Type B pancreatic cell (in vitro differentiated cells): ENCODE results near the gene MICALL1. TPM values are rescaled to one million over a fixed set of nuclear protein-coding genes. Genes with fewer than 3 reads are reported as not detected.
"Not testable (repeated sequence)": the region's sequence is repeated elsewhere in the genome, so short reads cannot be mapped to it uniquely, and the experiment has no call there.

Experiments used
- DNase-seq: peaks from one replicate; pipeline ENCODE4 v3.0.0; 2021; ENCODE audit warnings: mixed read lengths; ENCODE audit not compliant: unreplicated experiment; ENCODE audit errors: extremely low spot score
- H3K27ac Mint-ChIP-seq: 2 replicates; pipeline ENCODE4 v1.8.0; 2021; ENCODE audit warnings: mild to moderate bottlenecking, mixed read lengths
- H3K27me3 Mint-ChIP-seq: 2 replicates; pipeline ENCODE4 v1.8.0; 2021; ENCODE audit warnings: mixed read lengths
- H3K36me3 Mint-ChIP-seq: 2 replicates; pipeline ENCODE4 v1.8.0; 2021; ENCODE audit warnings: mixed read lengths
- H3K4me1 Mint-ChIP-seq: one replicate; pipeline ENCODE4 v1.8.0; 2021; ENCODE audit warnings: mixed read lengths; ENCODE audit not compliant: unreplicated experiment
- H3K4me3 Mint-ChIP-seq: 2 replicates; pipeline ENCODE4 v1.8.0; 2021; ENCODE audit warnings: mild to moderate bottlenecking, mixed read lengths
- H3K9me3 Mint-ChIP-seq: 2 replicates; pipeline ENCODE4 v1.8.0; 2021; ENCODE audit warnings: mixed read lengths
- total RNA-seq: library from RNA; stranded (reverse); gene quantifications from 2 replicates; pipeline ENCODE4 v1.2.1, GENCODE V29; 2021; ENCODE audit warnings: low replicate concordance
- TF ChIP-seq, protein P1 (sequence below): fragments of 200-600 bp; sonication (generic); conservative IDR thresholded peaks from 2 replicates; pipeline ENCODE4 v1.5.0; 2021; ENCODE audit warnings: antibody characterized with exemption, mild to moderate bottlenecking

MICALL1 gene
- total RNA-seq, 1 donor from 2014 or later = 56.5 TPM

DNA sequence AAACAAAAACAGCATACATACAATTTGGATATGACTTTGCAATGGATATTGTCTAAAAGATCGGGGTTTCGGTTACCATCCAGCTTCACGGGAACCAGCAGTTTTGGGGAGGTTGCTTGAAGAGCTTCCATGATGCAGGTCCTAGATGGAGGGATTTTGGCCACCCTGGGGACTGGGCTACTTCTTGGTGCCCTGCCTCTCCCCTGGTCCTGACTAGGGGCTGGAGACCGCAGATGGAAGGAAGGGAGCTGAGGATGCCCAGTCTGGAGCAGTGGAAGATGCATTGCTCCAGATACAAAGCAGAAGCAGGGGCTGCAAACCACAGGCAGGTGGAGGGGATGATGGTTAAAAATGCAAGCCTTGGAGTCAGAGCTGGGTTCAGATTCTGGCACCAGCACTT lies 64.8 kb downstream of the MICALL1 start:
- no peak overlapping the region for H3K4me3 Mint-ChIP-seq
- TF ChIP-seq, protein P1, sequence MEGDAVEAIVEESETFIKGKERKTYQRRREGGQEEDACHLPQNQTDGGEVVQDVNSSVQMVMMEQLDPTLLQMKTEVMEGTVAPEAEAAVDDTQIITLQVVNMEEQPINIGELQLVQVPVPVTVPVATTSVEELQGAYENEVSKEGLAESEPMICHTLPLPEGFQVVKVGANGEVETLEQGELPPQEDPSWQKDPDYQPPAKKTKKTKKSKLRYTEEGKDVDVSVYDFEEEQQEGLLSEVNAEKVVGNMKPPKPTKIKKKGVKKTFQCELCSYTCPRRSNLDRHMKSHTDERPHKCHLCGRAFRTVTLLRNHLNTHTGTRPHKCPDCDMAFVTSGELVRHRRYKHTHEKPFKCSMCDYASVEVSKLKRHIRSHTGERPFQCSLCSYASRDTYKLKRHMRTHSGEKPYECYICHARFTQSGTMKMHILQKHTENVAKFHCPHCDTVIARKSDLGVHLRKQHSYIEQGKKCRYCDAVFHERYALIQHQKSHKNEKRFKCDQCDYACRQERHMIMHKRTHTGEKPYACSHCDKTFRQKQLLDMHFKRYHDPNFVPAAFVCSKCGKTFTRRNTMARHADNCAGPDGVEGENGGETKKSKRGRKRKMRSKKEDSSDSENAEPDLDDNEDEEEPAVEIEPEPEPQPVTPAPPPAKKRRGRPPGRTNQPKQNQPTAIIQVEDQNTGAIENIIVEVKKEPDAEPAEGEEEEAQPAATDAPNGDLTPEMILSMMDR = no peak
- H3K4me1 Mint-ChIP-seq = peaks cover 22% of the 10 kb centered on the region
- peaks cover 22% of the 10 kb centered on the region for H3K36me3 Mint-ChIP-seq
- no peaks in the 10 kb centered on the region for H3K27me3 Mint-ChIP-seq
- H3K9me3 Mint-ChIP-seq = no peaks in the 10 kb centered on the region
- no peak for DNase-seq
- no peak overlapping the region for H3K27ac Mint-ChIP-seq

DNA sequence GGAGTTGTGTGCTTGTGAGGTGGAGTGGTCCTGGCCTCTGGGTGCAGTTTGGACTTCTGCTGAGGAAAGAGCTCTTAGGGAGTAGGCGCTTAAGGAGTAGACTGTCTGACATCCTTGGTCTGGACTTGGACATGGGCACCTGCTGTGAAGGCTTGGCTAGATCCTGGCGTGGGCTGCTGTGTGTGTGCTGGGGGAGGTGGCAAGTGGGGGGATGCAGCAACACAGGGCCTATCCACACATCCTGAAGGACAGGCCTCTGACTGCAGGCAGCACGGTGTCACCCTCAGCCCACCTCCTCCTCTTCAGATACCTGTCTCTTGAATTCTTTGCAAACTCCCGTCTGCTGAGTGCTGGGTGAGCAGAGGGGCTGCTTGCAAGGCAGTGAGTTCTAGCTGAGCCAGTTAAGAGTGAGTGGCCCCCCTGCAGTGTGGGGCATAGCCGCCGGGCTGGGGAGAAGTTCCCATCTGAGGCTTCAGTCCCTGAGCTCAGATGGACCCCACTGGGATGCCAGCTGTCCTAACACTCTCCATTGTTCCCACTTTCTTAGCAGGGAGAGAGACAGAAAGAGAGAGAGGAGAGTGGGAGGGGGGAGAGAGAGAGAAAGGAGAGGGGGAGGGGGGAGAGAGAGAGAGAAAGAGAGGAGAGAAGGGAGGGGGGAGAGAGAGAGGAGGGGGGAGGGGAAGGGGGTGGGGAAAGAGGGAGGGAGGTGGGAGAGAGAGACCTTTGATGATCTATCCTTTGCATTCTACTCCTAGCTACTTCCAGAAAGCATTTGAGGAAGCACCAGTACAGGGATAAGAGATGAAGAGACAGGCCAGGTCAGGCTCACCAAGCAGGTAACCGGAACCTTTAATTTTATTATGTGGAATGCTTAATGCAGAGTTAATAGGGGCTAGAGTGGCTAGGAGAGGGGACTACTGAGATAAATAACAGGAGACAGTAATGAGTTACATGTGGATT lies 65.7 kb downstream of the MICALL1 start:
- no peaks in the 10 kb centered on the region for H3K27me3 Mint-ChIP-seq
- no peak overlapping the region for H3K4me3 Mint-ChIP-seq
- no peaks in the 10 kb centered on the region for H3K9me3 Mint-ChIP-seq
- peaks cover 20% of the 10 kb centered on the region for H3K4me1 Mint-ChIP-seq
- no peak overlapping the region for H3K27ac Mint-ChIP-seq
- TF ChIP-seq, protein P1 = no peak
- H3K36me3 Mint-ChIP-seq = peaks cover 26% of the 10 kb centered on the region
- DNase-seq = no peak

DNA sequence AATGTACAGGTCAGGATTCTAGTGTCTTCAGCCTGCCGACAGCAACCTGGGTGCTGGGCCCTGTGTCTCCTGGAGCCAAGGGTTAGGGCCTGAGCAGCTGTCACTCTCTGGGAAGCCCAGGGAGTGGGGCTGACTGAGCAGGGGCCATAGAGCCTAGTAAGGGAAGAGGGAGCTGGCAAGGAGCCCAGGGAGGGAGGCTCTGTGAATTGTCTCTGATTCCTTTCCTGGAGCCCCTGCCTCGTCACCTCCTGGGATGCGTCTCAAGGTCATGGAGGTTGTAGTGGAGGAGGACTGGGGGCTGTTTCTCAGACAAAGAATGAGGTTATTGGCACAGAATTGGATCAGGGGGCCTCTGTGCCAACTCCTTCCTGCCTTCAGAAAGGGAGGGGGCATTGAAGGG lies 66.4 kb downstream of the MICALL1 start:
- no peak overlapping the region for H3K4me3 Mint-ChIP-seq

DNA sequence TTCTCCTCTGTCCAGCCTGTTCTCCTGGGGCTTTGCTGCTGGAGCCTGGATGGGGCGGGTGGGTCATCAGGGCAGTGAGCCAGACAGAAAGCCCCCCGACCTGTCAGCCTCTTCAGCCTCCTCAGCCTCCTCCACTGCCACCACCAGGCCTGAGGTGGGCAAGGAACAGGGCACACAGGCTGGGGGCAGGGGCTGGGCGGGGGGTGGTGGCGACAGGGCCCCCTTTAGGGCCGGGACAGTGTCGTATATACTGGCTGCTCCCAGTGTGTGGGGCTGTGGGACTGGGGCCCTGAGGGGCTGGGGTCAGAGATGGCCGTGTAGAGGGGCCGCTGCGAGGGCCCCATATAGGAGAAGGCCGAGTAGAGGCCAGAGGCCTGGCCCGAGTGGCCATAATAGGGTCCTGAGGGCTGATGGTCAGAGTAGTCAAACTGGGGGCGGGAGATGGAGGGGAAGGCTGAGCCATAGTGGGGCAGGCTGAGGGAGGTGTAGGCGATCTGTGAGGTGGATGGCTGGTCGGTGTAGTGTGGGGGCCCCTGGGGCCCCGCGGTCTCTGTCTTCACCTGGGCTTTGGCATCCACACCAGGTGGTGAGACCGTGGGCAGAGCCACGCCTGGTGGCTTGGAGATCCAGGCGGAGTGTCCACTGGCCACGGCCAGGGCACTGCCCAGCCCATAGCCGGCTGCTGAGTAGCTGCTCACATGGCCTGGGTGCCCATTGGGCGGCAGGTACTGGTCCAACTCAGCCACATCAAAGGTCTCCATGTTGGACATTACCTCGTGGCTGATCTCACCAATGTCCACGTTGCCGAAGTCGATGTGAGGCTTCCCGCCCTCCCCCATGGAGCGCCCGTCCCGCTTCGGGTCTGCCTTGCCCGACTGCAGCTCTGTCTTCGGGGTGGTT lies 67.4 kb downstream of the MICALL1 start:
- Mint-ChIP-seq H3K4me3 (no peak overlapping the region), H3K36me3 (peaks cover 19% of the 10 kb centered on the region), H3K27me3 (no peaks in the 10 kb centered on the region), H3K4me1 (peaks cover 13% of the 10 kb centered on the region), H3K9me3 (no peaks in the 10 kb centered on the region), H3K27ac (no peak overlapping the region)
- DNase-seq = no peak
- TF ChIP-seq, protein P1 = no peak

More for the DNA sequence above, 66.4 kb downstream of the MICALL1 start:
- Mint-ChIP-seq H3K4me1 (peaks cover 17% of the 10 kb centered on the region), H3K27ac (no peak overlapping the region), H3K9me3 (no peaks in the 10 kb centered on the region), H3K27me3 (no peaks in the 10 kb centered on the region), H3K36me3 (peaks cover 22% of the 10 kb centered on the region)
- DNase-seq = no peak
- TF ChIP-seq, protein P1 = no peak

DNA sequence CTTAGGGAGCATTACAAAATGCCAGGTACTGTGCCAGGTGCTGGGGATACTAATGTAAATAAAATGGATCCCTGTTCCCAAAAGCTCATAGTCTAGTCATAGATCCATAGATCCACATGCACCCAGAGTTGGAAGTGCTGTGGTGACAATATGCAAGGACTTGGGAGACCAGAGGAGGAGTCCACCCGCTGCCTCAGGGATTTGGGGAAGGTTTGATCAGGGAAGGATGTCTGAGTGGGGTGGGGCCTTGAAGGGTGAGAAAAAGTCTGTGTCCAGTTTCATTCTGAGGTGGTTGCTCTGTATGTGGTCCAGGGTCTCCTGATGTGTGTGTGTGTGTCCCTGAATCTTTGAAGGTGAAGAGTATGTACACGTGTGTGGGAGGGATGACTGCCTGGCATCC lies 69.1 kb downstream of the MICALL1 start:
- TF ChIP-seq, protein P1 = no peak
- no peak overlapping the region for H3K4me3 Mint-ChIP-seq
- peaks cover 13% of the 10 kb centered on the region for H3K4me1 Mint-ChIP-seq
- H3K9me3 Mint-ChIP-seq = no peaks in the 10 kb centered on the region
- peaks cover 12% of the 10 kb centered on the region for H3K36me3 Mint-ChIP-seq
- no peak for DNase-seq
- no peaks in the 10 kb centered on the region for H3K27me3 Mint-ChIP-seq
- H3K27ac Mint-ChIP-seq = no peak overlapping the region

DNA sequence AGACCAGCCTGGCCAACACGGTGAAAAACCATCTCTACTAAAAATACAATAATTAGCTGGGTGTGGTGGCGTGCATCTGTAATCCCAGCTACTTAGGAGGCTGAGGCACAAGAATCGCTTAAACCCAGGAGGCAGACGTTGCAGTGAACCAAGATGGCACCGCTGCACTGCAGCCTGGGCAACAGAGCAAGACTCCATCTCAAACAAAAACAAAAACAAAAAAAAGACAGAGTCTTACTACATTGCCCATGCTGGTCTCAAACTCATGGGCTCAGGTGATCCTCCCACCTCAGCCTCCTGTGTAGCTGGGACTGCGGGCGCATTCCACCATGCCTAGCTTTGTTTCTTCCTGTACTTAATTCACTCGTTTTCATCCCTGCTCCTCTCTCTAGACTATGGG lies 69.9 kb downstream of the MICALL1 start:
- H3K9me3 Mint-ChIP-seq, H3K4me3 Mint-ChIP-seq: not testable (repeated sequence)

More for the DNA sequence above, 69.9 kb downstream of the MICALL1 start:
- H3K36me3 Mint-ChIP-seq = peaks cover 12% of the 10 kb centered on the region
- H3K4me1 Mint-ChIP-seq, H3K27ac Mint-ChIP-seq, DNase-seq, H3K27me3 Mint-ChIP-seq: not testable (repeated sequence)
